Measurements from ENCODE around the gene BLM.
"Not testable (repeated sequence)": the region's sequence is repeated elsewhere in the genome, so short reads cannot be mapped to it uniquely, and the experiment has no call there.

The BLM gene

DNA sequence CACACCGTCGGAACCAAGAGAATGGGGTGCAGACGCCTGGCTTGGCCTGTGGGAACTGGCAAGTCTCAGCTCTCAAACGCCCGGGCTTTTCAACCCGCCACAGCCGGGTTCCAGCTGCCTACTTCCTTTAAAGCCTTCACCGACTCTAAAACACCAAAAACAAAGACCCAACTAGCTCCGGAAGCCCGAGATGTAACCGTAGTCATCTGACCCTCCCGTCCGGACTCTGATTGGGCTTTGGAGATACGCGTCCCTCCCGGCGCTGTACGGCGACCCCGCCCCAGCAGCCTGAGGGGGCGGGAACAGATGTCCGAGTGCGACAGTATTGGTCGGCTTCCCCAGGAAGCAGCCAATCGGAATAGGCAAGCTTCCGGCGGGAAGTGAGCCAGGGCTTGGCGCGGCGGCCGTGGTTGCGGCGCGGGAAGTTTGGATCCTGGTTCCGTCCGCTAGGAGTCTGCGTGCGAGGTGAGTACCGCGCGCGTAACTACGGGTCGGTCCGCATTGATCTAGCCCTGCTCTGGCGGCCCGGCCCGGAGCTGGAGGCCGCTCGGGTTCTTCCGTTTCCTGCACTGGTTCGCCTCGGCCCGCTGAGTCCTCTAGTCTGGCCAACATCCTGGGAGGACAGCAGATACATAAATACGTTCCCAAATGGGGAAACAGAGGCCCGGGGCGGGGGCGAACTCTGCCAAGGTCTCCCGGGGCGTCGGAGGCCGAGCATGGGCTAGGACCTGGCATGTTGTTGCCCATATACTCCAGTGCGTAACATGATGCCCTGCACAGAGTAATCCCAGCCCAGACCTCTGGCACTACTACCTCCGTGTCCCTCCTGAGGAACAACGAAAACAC is at the start of gene BLM:
TSS of gene BLM (plus strand) at position 371 of the 846 bp plus-strand sequence. CDS start 30,047 bp downstream, outside the sequence.
- peak; percentile 97 for DNase-seq

GRCh38 chr15:90667755-90668345 is 49.3 kb upstream of the BLM start:
- DNase-seq = not testable (repeated sequence)

DNA sequence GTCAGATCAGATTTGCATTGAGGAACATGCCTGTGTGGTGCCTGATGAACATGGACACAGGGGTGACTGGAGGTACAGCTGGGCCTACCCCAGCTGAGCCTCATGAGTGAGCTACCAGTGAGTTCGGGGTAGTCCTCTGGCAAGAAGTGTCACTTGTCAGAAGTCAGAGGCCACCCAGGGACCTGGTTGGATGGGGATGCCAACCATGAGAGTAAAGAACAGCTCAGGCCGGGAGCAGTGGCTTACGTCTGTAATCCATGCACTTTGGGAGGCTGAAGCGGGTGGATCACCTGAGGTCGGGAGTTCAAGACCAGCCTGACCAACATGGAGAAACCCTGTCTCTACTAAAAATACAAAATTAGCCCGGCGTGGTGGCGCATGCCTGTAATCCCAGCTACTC is 46.5 kb upstream of the BLM start:
- DNase-seq = not testable (repeated sequence)

GRCh38 chr15:90671216-90671615 is 45.9 kb upstream of the BLM start:
- DNase-seq = no peak

- not testable (repeated sequence) for DNase-seq
Measured at GRCh38 chr15:90673357-90673756, 43.8 kb upstream of the BLM start.

- DNase-seq = no peak
Measured at GRCh38 chr15:90674476-90674875, 42.7 kb upstream of the BLM start.

DNA sequence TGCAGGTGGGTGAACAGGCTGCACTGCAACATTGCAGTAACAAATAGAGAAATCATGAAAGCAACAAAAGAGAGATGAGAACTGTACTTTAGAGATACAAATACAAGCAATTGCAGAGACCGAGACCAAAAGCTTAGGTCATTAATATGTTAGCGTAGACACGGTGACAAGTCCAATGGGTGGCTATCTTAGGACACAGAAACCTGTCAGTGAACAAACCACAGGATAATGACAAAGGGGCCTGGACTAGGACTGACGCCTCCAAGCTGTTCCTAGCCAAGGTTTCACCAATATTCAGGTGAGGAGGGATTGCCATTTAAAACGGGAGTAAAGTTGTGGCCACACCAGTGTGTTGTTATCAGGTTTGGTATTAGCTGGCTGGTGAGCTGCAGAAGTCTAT is 41.7 kb upstream of the BLM start:
- DNase-seq = no peak

- DNase-seq = no peak
Measured at GRCh38 chr15:90677807-90678790, 39.0 kb upstream of the BLM start.

DNA sequence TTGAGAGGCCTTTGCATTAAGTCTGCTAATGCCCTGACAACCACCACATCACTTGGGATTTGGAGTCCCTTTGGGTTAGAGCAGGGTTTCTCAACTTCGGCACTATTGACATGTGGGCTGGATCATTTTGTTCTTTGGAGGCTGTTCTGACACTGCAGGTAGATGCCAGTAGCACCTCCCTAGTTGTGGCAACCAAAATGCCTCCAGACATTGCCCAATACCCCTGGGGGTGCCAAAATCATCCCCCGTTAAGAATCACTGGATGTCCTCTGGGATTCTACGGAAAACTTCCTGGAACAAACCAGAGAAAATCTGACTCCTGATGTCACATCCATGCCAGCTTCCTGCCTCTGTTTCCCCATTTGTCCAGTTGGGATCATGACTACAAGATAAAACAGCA is 37.2 kb upstream of the BLM start:
- no peak for DNase-seq

- no peak for DNase-seq
Measured at GRCh38 chr15:90680371-90680935, 36.7 kb upstream of the BLM start.

DNA sequence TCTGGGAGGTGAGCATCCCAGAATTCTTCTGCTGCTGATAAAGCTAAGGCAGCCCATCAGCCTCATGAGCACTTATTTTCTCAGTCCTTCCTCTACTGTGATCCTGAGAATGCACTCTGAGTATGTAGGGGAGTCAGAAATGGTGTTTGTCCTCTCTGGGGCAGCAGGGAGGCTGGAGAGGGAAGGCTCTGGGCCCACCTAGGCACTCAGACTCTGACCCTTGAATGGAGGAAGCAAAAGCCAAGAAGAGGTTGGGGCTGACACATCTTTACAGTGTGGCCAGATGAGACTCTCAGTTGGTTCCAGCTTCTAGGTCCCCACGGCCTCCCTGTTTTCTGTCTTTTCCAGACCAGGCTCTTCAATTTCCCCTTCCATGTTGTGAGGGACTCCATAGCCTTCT is 36.1 kb upstream of the BLM start:
- DNase-seq = no peak

GRCh38 chr15:90681480-90681879 is 35.7 kb upstream of the BLM start:
- no peak for DNase-seq

GRCh38 chr15:90683371-90683770 is 33.8 kb upstream of the BLM start:
- no peak for DNase-seq

DNA sequence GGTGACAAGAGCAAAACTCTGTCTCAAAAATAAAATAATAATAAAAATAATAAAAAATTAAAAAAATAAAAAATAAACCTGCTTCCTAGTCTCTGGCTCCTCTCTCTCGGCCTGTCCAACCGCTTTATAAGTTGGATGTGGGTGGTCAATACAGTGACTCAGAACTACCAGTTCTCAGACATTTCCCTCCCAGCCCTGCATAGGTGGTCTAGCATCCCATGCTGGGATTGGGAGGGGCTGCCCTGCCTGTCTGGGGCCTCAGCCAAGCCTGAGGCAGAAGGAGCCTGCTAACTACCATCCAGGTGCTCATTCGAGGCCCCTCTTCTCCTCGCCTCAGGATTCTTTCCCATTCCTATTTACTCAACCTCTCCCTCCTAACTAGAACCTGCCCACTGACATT is 33.3 kb upstream of the BLM start:
- no peak for DNase-seq

DNA sequence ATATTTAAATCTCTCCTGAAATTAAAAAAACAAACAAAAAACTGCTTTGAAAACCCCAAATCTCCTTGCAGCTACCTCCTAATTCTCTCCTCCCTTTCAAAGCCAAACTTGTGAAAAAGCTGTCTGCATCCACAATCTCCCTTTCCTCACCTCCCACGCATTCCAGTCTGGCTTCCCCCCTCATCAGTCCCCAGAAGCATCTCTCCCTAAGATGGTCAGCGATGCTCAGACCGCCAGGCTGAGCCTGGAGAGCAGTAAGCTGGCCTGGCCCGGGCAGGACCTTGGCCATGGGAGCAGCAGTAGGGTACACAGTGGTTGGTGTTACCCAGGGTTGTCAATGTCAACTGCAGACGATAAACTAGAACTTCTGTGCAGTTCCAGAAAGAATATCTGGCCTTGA is 32.9 kb upstream of the BLM start:
- no peak for DNase-seq

DNA sequence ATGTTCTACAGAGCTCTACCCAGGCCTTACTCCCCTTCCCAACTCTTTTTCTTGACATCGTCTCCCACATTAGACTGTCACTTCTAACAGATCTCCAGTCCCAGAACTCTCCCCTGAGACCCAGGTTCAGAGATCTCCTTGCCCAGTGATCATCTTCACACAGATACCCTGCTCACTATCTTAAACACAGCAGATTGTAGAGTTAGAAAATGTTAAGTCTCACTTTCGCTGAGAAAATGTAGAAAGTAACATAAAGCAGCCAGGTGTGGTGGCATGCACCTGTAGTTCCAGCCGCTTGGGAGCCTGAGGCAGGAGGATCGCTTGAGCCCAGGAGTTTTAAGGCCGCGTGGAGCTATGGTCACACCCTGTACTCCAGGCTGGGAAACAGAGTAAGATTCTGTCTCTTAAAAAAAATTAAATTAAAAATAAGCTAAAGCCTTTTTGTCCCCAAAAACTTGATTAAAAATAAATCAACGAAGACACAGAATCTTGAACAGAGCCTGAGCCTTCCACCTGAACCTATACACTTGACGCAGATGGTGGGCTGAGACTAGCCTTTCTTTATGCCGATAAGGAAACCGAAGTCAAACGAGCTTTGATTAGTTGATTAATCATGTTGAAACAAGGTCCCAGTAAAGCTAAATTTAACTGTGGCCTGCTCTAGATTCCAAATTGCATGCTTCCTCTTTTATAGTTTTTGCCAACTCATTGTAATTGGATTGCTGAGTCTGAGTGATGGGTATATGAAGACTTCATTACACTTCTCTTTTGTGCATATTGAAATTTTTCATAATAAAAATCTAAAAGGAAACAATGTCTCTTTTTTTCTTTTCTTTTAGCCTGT is 31.3 kb upstream of the BLM start:
- peak; percentile 61 for DNase-seq

GRCh38 chr15:90686435-90687218 is 30.5 kb upstream of the BLM start:
- DNase-seq = peak; percentile 30

- DNase-seq = not testable (repeated sequence)
Measured at GRCh38 chr15:90689326-90689961, 27.7 kb upstream of the BLM start.

GRCh38 chr15:90690585-90690984 is 26.6 kb upstream of the BLM start:
- DNase-seq = no peak

DNA sequence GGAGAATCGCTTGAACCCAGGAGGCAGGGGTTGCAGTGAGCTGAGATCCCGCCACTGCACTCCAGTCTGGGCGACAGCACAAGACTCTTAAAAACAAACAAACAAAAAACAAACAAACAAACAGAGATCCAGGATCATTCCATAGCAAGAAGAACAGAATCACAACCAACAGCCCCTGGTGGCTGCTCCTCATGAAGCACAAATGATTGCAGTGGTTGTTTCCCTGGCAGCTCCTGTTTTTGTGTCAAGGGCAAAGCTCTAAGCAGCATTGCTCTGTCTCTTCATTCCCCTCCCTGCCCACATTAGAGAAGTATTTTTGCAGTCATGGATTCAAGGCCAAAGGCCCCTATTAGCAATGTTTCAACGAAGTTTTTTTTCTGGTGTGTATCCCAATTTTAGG is 25.8 kb upstream of the BLM start:
- no peak for DNase-seq

All from hematopoietic multipotent progenitor cell treated with erythropoietin and hydrocortisone succinate and interleukin-3 and kit ligand, for 8 days (in vitro differentiated cells).